COLO668 (cell line): ENCODE measurements around the gene CST3.
"Not testable (repeated sequence)": the region's sequence is repeated elsewhere in the genome, so short reads cannot be mapped to it uniquely, and the experiment has no call there.

ENCODE experiments used
- DNase-seq: peaks from one replicate; lab custom pipeline; 2025; ENCODE audit not compliant: unreplicated experiment; lab: John Stamatoyannopoulos, UW

The CST3 gene

GRCh38 chr20:23644164-23644563 lies 6.4 kb upstream of the CST3 start:
- DNase-seq, result no peak

GRCh38 chr20:23643659-23644058 lies 5.9 kb upstream of the CST3 start:
- no peak for DNase-seq

- no peak for DNase-seq
Measured at GRCh38 chr20:23641936-23642751, 4.4 kb upstream of the CST3 start.

- DNase-seq, result no peak
Measured at GRCh38 chr20:23640671-23641667, 3.2 kb upstream of the CST3 start.

GRCh38 chr20:23640018-23640601 lies 2.4 kb upstream of the CST3 start:
- DNase-seq, result no peak

- no peak for DNase-seq
Measured at GRCh38 chr20:23639490-23639958, 1.8 kb upstream of the CST3 start.

- DNase-seq, result no peak
Measured at GRCh38 chr20:23638309-23638708, 554 bp upstream of the CST3 start.

GRCh38 chr20:23636908-23637281 lies 860 bp downstream of the CST3 start:
- no peak for DNase-seq

GRCh38 chr20:23636182-23636907 lies 1.4 kb downstream of the CST3 start:
- DNase-seq, result no peak

GRCh38 chr20:23635768-23636090 lies 2.0 kb downstream of the CST3 start:
- not testable (repeated sequence) for DNase-seq

- DNase-seq, result no peak
Measured at GRCh38 chr20:23634985-23635767, 2.6 kb downstream of the CST3 start.

GRCh38 chr20:23634044-23634801 lies 3.5 kb downstream of the CST3 start:
- DNase-seq, result no peak

GRCh38 chr20:23632711-23633573 lies 4.8 kb downstream of the CST3 start:
- DNase-seq, result no peak

GRCh38 chr20:23631981-23632710 lies 5.6 kb downstream of the CST3 start:
- DNase-seq, result no peak

- no peak for DNase-seq
Measured at GRCh38 chr20:23631226-23631822, 6.4 kb downstream of the CST3 start.

GRCh38 chr20:23630392-23630849 lies 7.3 kb downstream of the CST3 start:
- DNase-seq, result no peak
